ENCODE data around the gene NADK2. TPM values are rescaled to one million over a fixed set of nuclear protein-coding genes. Genes with fewer than 3 reads are reported as not detected.

NADK2 gene
- total and polyA plus RNA-seq, 3 donors from 2014 or later: 27.1 to 55.1 (median 42.2) TPM

- intact Hi-C loops (cut with DNase I; ENCODE audit: low total_unique reads): no loop called here
- WGBS, 2 donors: 74% methylated on average over 2 of the region's 2 CpGs
- Histone ChIP-seq H3K9me3 (no peaks in the 10 kb centered on the region), H3K4me1 (no peaks in the 10 kb centered on the region), H3K36me3 (ENCODE audit: low read depth, missing control alignments) (no peaks in the 10 kb centered on the region), H3K27me3 (no peaks in the 10 kb centered on the region), H3K4me3 (no peak overlapping the region), H3K27ac (no peak overlapping the region)
- TF ChIP-seq POLR2A (IDR thresholded peaks at IDR 0.05): no peak
- TF ChIP-seq, protein P1, sequence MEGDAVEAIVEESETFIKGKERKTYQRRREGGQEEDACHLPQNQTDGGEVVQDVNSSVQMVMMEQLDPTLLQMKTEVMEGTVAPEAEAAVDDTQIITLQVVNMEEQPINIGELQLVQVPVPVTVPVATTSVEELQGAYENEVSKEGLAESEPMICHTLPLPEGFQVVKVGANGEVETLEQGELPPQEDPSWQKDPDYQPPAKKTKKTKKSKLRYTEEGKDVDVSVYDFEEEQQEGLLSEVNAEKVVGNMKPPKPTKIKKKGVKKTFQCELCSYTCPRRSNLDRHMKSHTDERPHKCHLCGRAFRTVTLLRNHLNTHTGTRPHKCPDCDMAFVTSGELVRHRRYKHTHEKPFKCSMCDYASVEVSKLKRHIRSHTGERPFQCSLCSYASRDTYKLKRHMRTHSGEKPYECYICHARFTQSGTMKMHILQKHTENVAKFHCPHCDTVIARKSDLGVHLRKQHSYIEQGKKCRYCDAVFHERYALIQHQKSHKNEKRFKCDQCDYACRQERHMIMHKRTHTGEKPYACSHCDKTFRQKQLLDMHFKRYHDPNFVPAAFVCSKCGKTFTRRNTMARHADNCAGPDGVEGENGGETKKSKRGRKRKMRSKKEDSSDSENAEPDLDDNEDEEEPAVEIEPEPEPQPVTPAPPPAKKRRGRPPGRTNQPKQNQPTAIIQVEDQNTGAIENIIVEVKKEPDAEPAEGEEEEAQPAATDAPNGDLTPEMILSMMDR (IDR thresholded peaks at IDR 0.05): no peak
- DNase-seq: no peak
Measured at GRCh38 chr5:36181774-36182173, 60.0 kb downstream of the NADK2 start.

DNA sequence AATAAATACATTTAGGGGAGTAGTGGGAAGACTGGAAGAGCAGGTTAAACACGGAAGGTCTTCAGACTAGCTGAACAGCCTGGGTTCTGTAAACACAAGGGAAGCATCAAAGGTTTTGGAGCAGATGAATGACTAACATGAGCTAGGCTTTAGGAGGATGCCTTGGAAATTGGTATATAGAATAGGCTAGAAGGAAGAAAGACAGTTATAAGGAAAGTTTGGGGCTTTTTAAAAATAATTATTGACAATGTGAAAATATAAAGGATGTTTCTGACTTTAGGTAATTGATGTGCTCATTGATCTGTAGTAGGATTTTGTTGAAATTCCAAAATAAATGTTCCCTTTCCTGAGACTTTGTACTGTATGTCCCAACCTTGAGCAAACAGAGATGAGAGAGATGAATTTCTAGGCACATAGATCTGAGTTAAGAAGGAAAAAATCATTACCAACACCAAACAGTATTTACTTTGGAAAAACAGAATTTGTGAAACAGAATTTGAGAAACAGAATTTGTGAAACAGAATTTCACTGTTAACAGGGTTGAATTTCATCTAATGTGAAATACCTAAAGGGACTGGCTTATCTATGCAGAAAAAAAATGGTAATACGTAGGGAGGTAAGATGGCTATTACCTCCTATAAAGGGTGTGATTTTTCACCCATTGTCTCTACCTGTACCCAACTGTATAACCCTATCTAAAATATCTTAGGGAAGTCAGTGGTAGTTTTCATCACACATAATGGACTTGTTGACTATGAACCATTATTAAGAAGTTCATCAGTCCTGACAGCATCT lies 61.0 kb downstream of the NADK2 start:
- TF ChIP-seq, protein P1 (IDR thresholded peaks at IDR 0.05): no peak
- TF ChIP-seq POLR2A (IDR thresholded peaks at IDR 0.05): no peak
- DNase-seq: no peak
- no peaks in the 10 kb centered on the region for H3K36me3 ChIP-seq (ENCODE audit: low read depth, missing control alignments)
- H3K4me1 ChIP-seq: no peaks in the 10 kb centered on the region
- no peak overlapping the region for H3K27ac ChIP-seq
- no peaks in the 10 kb centered on the region for H3K9me3 ChIP-seq
- intact Hi-C loops (cut with DNase I; ENCODE audit: low total_unique reads): no loop called here
- 91% methylated on average over 2 of the region's 2 CpGs for WGBS, 2 donors
- no peak overlapping the region for H3K4me3 ChIP-seq
- H3K27me3 ChIP-seq: no peaks in the 10 kb centered on the region

DNA sequence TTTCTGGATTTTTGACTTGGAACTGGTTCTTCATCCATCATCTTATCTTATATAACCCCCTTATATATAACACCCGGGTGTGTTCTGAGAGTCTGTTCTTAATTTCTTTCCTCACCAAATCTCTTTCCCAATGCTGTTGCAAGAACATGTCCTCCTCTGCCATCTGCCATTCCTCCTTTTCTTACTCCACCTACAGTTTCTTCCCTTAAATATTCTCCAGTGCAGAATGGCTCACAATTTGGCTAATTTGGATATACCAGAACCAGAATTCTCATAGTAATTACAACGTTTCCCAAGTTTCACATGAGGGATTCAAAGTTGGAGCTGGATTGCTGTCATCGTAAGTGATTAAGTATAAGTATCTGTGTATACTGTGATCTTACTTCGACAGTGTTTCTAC lies 61.8 kb downstream of the NADK2 start:
- H3K9me3 ChIP-seq: no peaks in the 10 kb centered on the region
- no peak for TF ChIP-seq POLR2A (IDR thresholded peaks at IDR 0.05)
- TF ChIP-seq, protein P1 (IDR thresholded peaks at IDR 0.05): no peak
- H3K27ac ChIP-seq: no peak overlapping the region
- H3K36me3 ChIP-seq (ENCODE audit: low read depth, missing control alignments): no peaks in the 10 kb centered on the region
- 89 to 90% methylated on average over 4 of the region's 4 CpGs for whole genome bisulfite sequencing, 2 donors
- H3K4me1 ChIP-seq: no peaks in the 10 kb centered on the region
- H3K27me3 ChIP-seq: no peaks in the 10 kb centered on the region
- intact Hi-C loops (cut with DNase I; ENCODE audit: low total_unique reads): no loop called here
- DNase-seq: no peak
- H3K4me3 ChIP-seq: no peak overlapping the region

- no peaks in the 10 kb centered on the region for H3K4me1 ChIP-seq
- H3K4me3 ChIP-seq: no peak overlapping the region
- intact Hi-C loops (cut with DNase I; ENCODE audit: low total_unique reads): no loop called here
- no peaks in the 10 kb centered on the region for H3K36me3 ChIP-seq (ENCODE audit: low read depth, missing control alignments)
- H3K27ac ChIP-seq: no peak overlapping the region
- TF ChIP-seq, protein P1 (IDR thresholded peaks at IDR 0.05): no peak
- TF ChIP-seq POLR2A (IDR thresholded peaks at IDR 0.05): no peak
- no peak for DNase-seq
- no peaks in the 10 kb centered on the region for H3K9me3 ChIP-seq
- WGBS, 2 donors: 95 to 96% methylated on average over 3 of the region's 3 CpGs
- no peaks in the 10 kb centered on the region for H3K27me3 ChIP-seq
Measured at GRCh38 chr5:36178524-36178890, 63.2 kb downstream of the NADK2 start.
